ENCODE measurements around the gene ASB6.
"Not testable (repeated sequence)": the region's sequence is repeated elsewhere in the genome, so short reads cannot be mapped to it uniquely, and the experiment has no call there.

The ASB6 gene

DNA sequence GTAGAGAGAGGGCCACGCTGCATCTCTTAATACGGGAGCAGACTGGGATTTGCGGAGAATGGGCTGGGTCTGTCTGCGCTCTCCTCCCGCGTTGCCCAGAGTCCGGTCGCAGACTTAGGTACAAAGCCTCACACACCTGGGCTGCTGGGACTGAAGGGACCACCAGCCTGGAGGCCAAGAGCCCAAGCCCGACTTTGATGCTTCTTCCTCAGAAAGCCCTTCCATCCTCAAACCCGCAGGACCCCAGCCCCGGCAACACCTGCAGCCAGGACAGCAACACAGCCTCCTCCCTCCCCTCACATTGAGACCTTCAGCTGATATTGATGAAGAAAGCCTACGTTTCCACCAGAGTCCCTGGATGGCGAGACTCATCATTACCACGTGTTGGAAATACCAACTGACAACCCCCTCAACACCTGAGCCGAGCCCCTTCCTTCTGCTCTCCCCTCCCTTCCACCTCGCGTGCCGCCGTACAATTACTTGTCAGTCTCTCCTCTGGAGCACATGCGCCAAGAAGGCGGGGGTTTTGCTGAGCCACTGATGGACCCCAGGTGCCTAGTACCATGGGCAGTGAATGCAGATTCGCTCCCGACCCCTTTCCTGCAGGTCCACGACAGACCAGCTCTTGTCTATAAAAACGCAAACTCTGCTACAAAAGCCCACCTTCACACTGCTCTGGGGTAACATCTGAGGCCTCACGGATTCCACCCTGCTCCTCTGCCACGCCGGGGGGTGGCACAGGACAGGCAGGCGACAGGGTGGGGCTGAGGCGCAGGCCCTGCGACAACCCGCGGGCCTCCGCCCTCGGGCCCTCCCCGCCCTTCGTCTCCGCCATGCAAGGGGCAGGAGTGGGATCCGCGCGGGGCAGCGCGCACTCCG, 841 bp downstream of the ASB6 start:
- DNase-seq = no peak

DNA sequence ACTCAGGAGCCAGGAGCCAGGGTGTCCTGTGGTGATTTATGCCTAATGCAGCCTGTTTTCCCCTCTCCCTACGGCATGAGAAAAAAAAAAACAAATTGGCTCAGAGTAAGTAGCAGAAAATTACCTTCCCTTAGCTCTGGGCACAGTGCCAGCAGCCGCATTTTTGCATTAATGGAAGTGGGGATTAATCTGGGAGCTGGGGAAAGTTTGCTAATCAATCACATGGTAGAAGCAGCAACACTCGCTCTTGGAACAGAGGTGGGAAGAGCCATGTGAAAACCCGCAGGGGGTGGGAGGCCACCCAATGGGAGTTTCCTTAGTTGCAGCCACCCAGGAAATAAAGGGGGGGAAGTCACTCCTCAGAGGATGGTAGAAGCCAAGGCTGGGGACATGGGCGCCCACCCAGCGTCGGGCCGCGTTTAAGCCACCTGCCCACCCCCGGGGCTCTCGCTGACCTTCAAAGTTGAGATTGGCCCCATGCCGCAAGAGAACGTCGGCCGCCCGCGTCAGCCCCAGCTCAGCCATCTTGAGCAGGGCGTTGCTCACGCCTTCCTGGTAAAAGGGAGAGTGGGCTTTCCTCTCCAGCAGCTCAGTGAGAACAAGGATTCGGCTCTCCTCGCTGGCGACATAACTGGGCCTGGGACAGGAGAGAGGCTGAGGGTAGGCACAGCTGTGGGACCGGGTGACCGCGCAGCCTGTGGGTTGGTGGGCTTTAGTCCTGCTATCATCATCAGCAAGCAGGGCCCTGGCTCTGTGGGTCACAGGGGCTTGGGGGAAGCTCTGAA, 1.7 kb downstream of the ASB6 start:
- DNase-seq = peak; percentile 36 to 63

DNA sequence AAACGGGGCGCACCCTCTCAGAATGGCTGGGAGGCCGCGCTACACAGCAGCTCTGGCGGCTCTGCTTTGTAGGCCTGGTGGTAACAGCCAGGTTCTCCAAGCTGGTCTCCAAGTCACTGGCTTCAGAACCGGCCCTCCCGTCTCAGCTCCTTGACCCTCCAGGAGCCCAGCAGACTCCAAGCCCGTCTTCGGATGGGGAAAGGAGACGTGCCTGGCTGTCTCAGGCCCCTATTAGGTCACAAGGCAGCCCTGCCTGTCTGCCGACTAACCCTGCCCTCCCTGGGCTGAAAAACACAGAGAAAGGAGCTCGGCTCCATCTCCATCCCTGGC, 2.2 kb downstream of the ASB6 start:
- DNase-seq = no peak

DNA sequence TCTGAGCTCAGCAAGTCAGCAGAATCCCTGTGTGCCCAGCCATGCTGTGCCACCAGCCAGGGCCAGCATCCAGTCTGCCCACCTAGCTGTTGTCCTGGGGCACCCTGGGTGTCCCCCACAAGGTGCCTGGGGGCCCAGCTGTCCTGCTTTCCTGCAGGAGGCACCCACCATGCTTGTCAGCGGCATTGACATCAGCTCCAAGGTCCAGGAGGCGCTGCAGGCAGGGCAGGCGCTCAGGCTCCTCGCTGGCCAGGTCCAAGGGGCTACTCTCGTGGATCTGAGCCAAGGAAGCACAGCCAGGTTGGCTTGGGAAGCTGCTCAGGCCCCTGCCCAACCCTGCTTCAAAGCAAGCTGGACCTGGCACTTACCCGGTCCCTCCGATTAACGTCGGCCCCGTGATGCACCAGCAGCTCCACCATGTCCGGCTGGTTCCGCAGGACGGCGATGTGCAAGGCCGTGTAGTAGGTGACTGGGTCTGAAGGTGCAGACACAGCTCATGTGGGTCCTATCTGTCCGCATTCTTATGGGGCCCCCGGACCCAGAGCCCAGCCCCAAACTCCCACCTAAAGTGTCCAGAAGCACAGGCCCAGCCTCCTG, 2.8 kb downstream of the ASB6 start:
- DNase-seq = no peak

DNA sequence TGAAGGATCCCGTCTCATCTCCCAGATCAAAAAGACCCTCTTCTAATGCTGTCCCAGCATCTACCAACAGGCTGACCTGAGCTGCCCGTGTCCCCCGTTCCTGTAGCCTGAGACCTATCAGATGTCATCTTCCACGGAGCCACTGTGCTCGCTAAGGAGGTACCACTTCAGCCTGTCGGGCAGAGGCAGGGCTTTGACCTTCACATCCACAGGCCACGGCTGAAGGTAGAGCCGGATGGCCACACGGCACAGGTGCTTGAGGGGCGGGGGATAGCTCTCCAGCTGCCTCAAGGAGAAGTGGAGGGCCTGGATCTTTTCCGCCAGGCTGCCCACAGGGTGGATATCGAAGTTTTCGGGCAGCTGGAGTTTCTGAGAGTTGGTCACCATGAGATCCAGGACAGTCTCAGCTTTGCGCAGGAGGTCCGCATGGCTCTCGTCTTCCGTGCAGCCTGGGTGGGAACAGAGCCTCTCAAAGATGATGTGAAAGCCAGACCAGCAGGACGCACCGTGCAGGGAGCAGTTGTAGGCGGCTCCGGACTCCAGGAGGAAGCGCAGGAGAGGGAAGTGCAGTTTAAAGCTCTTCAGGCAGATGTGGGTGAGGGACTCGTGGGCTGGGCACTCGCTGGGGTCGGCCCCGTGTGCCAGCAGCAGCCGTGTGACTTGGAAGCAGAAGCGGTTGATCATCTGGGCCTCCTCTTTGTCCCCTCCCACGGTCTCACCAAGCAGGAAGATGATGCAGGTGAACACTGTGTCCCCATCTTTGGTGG, 4.1 kb downstream of the ASB6 start:
- no peak for DNase-seq

DNA sequence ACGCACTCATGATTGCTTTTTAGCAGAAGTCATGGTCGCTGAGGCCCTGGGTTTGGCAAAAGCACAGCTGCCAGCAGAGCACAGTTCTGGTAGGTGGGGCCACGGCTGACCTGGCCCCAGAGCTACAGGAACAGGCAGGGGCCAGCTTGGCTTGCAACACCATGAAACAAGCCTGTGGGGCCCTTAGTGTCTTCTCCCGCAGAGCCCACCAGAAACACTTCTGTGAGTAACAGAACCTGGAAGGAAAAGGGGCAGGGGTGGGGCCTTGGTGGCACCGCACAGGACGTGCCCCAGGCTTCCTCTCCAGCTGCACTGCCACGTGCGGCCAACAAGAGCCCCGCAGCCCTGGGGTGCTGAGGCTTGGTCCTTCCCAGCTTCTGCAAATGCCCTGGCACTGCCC, 4.8 kb downstream of the ASB6 start:
- no peak for DNase-seq

DNA sequence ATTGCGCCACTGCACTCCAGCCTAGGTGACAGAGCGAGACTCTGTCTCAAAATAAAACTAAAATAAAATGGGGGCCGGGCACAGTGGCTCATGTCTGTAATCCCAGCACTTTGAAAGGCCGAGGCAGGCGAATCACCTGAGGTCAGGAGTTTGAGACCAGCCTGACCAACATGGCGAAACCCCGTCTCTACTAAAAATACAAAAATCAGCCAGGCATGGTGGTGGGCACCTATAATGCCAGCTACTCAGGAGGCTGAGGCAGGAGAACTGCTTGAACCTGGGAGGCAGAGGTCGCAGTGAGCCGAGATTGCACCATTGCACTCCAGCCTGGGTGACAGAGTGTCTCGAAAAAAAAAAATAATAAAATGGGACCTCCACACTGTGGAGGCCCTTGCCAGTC, 5.6 kb downstream of the ASB6 start:
- not testable (repeated sequence) for DNase-seq

DNA sequence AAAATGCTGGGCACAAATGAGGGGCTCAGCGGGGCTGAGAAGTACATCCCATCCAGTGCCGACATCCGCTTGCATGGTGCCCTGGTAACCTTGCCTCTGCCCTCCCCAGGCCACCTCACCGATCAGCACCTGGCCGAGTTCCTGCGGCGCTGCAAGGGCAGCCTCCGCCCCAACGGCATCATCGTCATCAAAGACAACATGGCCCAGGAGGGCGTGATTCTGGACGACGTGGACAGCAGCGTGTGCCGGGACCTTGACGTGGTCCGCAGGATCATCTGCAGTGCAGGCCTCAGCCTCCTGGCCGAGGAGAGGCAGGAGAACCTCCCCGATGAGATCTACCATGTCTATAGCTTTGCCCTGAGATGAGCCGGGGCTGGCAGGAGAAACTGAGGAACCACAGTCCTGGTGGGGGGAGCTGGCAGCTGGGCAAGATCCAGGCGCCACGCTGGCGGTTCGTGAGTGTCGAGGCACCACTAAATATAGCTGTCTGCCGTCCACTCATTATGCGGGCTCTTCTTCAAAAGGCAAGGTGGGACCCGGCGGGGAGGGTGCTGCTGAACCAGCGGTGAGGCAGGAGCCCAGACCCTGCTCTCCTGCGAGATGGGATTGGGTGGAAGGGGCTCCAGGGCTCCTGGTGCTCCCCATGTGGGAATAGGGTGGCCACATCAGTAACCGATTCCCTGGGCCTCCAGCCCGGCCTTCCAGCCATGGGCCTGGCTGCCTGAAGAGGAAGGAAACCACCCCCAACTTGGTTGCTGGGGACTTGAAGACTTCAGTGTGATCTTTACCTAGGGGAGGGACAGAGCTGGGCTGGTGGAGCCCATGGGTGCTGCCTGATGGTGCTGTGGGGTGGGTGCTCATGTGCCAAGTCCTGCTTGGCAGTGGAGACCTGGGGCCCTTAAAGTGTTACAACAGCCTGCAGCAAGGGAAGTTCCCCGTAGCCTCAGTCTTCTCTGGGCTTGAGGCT, 6.6 kb downstream of the ASB6 start:
- no peak for DNase-seq

DNA sequence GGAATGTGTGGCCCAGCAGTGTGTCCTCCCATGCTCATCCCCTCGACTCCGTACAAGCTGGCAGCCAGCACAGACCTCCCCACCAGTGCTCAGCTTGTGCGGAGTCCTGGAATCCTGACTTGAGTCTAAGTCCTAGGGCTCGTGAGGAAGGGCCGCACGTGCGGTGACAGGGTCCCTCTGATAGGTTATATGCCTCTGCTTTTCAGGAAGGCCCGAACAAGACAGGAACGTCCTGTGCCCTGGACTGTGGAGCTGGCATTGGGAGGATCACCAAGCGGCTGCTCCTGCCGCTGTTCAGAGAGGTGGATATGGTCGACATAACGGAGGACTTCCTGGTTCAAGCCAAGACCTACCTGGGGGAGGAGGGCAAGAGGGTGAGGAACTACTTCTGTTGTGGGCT, 8.1 kb downstream of the ASB6 start:
- DNase-seq = no peak

DNA sequence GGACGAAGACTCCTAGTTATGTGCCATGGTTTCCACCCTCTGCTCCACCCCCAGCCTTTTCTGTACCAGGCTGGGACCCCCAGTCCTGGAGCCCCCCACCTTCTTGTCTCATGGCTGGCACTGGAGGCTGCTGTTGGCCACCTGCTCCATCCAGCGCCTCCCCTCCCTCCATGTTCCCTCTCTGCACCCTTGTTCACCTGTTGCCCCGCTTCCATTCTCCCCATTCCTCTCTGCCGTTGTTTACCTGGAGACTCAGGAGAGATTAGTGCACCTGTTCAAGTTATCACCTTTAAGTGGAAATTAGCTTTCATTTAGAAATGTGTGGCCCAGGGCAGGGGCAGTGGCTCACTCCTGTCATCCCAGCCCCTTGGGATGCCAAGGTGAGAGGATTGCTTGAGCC, 8.7 kb downstream of the ASB6 start:
- DNase-seq = no peak

DNA sequence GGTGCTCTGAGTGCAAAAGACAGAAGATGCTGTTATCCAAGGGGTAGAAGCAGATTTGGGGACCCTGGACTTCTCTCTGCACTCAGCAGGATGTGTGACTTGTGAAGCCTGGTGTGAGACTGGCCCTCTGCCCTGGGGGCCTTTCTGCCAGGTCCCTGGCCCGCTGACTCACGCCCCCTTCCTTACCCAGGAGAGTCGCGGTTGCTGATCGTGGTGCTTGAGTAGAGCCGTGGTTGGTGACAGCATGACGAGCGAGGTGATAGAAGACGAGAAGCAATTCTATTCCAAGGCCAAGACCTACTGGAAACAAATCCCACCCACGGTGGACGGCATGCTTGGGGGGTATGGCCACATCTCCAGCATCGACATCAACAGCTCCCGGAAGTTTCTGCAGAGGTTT, 9.5 kb downstream of the ASB6 start:
- no peak for DNase-seq

DNA sequence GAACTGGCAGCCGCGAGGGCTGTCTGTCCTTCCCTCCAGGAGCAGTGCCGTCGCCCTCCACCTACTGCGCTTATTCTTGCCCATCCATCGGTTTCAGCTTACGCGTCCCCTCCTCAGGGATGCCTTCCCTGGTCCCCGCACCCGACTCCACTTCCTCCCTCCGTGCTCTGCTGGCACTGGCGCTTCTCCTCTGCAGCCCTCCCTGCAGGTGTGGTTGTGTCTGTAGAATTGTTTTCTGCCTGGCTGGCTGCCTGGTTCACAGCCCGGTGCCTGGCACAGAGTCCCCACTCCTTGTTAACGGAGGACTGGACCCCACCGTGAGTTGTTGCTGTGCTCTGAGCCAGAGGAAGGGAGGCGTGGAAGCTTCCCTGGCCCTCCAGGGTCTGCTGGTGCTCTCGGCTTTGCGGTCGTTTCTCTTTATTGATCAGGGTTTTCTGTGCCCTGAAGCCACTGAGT, 10.2 kb downstream of the ASB6 start:
- no peak for DNase-seq

DNA sequence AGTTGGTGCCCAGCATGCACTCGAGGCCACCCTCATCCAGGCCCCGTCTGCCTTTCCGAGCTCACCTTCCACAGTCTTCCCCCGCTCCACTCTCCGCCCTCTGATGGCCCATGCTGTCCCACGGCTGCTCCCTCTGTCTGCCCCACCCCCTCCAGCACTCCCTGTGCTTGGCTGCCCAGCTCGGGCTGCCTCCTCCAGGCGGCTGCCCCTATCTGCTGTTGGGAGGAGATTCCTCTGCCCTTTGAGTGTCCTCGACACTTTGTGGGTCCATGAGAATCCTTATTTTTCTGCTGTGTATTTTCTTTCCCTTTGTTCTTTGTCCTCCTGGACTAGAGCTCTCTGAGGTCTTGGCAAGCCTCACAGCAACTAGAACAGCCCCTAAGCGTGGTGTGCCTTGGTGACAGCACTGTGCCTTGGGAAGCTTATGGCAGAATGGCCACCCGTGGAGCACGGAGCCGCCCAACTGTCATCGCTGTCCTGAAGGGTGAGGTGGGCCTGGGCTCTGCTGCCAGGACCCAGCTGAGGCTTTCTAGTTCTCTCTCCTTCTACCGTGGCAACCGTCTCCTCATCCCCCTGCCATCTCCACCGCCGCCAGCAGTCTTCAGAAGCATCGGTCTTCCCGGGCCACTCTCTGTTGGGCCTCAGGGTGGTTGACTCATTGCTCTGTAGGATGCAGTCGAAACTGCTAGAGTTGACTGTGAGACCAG, 10.8 kb downstream of the ASB6 start:
- DNase-seq = no peak

DNA sequence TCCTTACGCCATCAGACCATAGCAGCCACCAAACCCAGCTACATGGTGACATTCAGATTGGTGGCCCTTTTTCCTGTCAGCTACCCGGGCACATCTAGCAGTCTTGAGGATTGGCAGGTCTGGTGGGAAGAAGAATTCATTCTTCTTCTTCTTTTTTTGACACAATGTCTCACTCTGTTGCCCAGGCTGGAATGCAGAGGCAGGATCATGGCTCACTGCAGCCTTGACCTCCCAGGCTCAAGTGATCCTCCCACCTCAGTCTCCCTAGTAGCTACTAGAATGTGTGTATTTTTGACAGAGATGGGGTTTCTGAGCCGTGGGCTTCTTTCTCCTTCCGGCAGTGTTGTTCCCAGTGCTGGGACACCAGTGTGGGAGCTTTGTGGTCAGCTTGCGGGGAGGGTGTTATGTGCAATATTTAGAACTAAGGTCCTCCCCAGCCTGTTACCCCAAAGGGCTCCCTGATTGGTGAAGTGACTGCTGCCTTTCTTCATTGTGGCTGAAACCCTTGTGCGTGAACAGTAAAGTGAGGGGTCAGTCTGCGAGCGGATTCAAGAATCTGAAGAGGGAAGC, 12.6 kb downstream of the ASB6 start:
- no peak for DNase-seq

DNA sequence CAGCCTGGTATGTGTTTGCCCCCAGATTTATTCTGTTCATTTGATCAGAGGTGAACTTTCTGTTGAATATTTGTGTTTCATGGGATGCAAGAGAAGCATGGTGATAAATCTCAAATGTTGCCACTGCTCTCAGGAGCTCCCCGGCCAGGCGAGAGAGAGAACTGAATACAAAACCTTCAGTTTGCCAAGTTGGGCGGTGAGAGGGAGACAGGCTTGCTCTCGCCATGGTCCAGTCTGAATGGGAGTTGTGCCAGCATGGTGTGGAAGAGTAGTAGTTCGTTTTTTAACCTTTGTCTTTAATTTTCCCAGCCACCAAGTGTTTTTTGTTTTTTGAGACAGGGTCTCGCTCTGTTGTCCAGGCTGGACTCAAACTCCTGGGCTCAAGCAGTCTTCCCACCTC, 13.2 kb downstream of the ASB6 start:
- DNase-seq = no peak

DNA sequence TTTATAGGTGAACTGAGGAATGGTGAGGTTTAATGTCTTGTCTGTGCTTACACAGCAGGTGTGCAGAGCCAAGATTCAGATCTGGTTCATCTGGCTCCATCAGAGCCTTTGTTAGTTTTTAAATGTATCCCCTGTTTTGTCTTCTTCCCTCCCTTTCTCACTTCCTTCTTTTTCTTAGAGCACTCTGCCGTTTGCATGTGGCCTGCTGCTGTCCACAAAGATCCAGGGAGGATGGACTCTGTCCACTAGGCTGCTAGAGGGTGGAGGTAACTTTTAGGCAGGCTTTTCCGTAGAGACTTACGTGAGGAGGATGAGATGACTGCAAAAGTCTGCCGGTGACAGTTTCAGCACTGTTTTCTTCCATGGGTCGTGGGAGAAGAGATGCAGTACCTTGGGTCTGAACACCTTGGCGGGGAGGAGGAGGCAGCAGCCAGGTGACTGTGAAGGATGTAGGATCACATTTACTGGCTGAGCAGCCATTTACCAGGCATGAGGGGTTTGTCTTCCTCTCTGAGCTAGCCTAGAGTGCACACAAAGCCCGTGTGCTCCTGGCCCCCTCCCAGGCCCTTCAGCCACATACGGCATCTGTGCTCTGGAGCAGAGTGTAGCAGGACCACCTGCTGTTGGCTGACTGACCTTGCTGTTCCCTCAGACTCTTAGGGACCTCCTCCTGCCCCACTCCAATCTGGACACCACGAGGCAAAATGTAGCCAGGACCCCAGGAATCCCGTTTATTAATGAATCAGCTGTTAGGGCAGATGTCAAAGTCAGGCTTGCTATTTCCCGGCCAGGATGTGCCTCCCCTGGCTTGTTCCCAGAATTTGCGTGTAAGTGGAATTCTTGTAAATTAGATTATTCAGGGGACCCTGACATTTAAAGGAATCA, 14.2 kb downstream of the ASB6 start:
- DNase-seq = no peak

DNA sequence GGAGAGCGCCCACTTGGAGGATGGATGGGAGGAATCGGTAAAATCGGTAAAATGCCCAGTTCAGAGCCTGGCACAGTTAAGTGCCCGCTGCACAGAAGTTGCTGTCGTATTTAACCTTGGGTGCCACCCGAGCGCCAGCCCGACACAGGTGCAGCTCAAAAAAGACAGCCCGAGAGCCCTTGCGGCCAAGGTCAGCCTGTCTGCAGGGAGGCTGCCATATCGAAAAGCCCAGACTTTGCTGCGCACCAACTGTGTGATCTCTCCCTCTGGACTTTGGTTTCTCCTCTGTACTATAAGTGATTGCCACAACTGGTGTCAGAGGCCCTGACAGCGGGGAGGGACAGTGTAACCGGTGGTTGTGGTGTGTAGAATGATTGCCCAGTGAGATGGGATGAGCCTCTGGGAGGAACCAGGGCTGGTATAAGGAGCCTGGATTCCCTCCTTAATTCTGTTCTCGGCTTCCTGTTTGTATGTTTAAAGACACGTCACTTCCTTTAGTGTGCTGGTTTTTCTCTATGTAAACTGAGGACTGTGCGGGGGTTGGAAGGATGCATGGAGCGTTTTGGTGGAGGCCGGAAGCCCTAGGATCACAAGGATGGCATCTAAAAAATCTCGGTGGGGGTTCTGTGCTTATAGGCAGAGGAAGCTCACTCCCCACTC, 15.2 kb downstream of the ASB6 start:
- no peak for DNase-seq

DNA sequence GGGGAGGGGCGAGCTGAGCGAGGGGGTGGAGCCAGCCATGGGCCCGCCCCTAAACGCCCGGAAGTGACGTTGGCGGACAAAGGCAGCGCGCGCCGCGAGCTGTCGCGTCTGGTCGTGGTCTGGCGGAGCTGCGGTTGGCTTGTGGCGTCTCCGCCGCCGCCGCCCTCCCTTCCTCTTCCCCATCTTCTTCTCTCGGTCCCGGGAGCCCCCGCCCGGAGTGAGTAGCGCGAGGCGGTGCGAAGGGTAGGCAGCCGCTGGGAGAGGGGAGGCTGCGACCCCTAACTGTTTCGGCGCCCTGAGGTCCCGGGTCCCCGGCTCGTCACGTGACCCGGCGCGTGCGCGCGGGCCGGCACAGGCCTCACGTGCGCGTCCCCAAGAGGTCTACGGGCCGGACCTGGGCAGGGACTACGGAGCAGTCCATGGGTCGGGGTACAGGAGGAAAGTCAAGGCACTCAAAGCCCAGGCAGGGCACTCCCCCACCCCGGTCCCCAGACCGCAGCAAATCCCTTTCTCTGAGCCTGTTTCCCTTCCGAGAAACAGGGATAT, 15.8 kb downstream of the ASB6 start, which contains the start of gene NTMT1:
TSS of gene NTMT1 (plus strand) at position 85 of the 546 bp plus-strand sequence. CDS start 6,541 bp downstream, outside the sequence.
- peak; percentile 29 to 79 for DNase-seq

DNA sequence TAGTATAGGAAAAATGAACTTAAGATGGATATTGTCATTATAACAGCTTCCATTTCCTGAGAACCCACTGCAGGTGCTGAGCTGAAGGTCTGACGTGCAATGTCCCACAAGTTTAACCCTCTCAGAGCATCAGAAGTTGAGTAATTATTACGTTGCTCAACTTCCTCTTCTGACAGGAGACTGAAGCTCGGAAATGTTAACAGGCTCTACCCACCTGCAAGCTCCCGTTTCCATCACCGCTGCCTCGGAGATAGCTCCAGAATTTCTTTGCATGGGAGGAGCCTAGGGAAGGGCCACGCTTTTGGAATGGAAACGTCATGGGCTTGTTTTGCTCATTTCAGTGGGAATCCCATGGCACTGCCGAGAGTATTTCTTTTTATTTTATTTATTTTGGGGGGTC, 17.0 kb downstream of the ASB6 start:
- peak; percentile 29 to 44 for DNase-seq
